DOHH2 (cell line): ENCODE results near the gene UNC93B1.

Experiments used
- H3F3A ChIP-seq: fragments of 200-600 bp; sonication (generic), shearing (Covaris generic); 2 replicates; pipeline ENCODE4 v1.6.0; 2016; ENCODE audit warnings: antibody characterized with exemption, mild to moderate bottlenecking; ENCODE audit not compliant: control insufficient read depth, insufficient read depth
- H3K27ac ChIP-seq: fragments of 200-600 bp; sonication (generic); 2 replicates; pipeline ENCODE4 v1.5.1; 2014; ENCODE audit warnings: low read depth, mild to moderate bottlenecking, low read length, moderate library complexity
- H3K27me3 ChIP-seq: fragments of 200-600 bp; sonication (generic); 2 replicates; pipeline ENCODE4 v1.6.1; 2014; ENCODE audit warnings: mild to moderate bottlenecking, low read length, mixed read lengths; ENCODE audit not compliant: control insufficient read depth
- H3K36me3 ChIP-seq: fragments of 200-600 bp; sonication (generic); 2 replicates; pipeline ENCODE4 v1.6.1; 2014; ENCODE audit warnings: mild to moderate bottlenecking, low read length, moderate library complexity, mixed read lengths; ENCODE audit not compliant: control insufficient read depth
- H3K4me1 ChIP-seq: fragments of 200-600 bp; sonication (generic); 2 replicates; pipeline ENCODE4 v1.6.1; 2014; ENCODE audit warnings: mild to moderate bottlenecking, low read length, mixed read lengths; ENCODE audit not compliant: control insufficient read depth
- H3K4me2 ChIP-seq: fragments of 200-600 bp; sonication (generic); 2 replicates; pipeline ENCODE4 v1.6.0; 2014; ENCODE audit warnings: mild to moderate bottlenecking, low read length, moderate library complexity
- H3K4me3 ChIP-seq: fragments of 200-600 bp; sonication (generic); 2 replicates; pipeline ENCODE4 v1.5.1; 2014; ENCODE audit warnings: mild to moderate bottlenecking, low read length, mixed read lengths
- H3K79me2 ChIP-seq: fragments of 200-600 bp; sonication (generic); 2 replicates; pipeline ENCODE4 v1.6.1; 2014; ENCODE audit warnings: mild to moderate bottlenecking, low read length, mixed read lengths; ENCODE audit not compliant: control insufficient read depth
- H3K9me2 ChIP-seq: fragments of 200-600 bp; sonication (generic); replicated peaks from 2 replicates; pipeline ENCODE4 v1.6.1; 2014; ENCODE audit warnings: mild to moderate bottlenecking, low read length, mixed read lengths; ENCODE audit not compliant: control insufficient read depth
- H3K9me3 ChIP-seq: fragments of 200-600 bp; sonication (generic); 2 replicates; pipeline ENCODE4 v1.6.1; 2014; ENCODE audit warnings: antibody characterized with exemption, low read length, mixed read lengths; ENCODE audit not compliant: control insufficient read depth, insufficient read depth
- H4K20me1 ChIP-seq: fragments of 200-600 bp; sonication (generic); 2 replicates; pipeline ENCODE4 v1.6.0; 2014; ENCODE audit warnings: low read depth, mild to moderate bottlenecking, antibody characterized with exemption, low read length, moderate library complexity; ENCODE audit not compliant: control insufficient read depth, insufficient read depth
- CTCF ChIP-seq: fragments of 200-600 bp; sonication (generic); IDR thresholded peaks from one replicate; pipeline ENCODE4 v1.5.1; 2014; ENCODE audit warnings: antibody characterized with exemption, mild to moderate bottlenecking, low read depth, low read length; ENCODE audit not compliant: poor library complexity, severe bottlenecking
- EZH2phosphoT487 ChIP-seq: fragments of 200-600 bp; sonication (generic); IDR thresholded peaks from 2 replicates; pipeline ENCODE4 v1.6.1; 2017; ENCODE audit warnings: borderline replicate concordance, mild to moderate bottlenecking, antibody characterized with exemption, low read length, moderate library complexity, mixed read lengths

Gene UNC93B1

GRCh38 chr11:68044145-68044813 is 40.4 kb upstream of the UNC93B1 start:
- H3F3A ChIP-seq: peaks cover 5% of the 10 kb centered on the region
- H3K4me1 ChIP-seq: peaks cover 19% of the 10 kb centered on the region
- H3K79me2 ChIP-seq: peaks cover 8% of the 10 kb centered on the region
- H3K9me2 ChIP-seq: no peaks in the 10 kb centered on the region
- no peak overlapping the region for H3K4me2 ChIP-seq
- TF ChIP-seq CTCF (no peak), EZH2phosphoT487 (no peak)
- H3K36me3 ChIP-seq: peaks cover 17% of the 10 kb centered on the region
- no peaks in the 10 kb centered on the region for H3K9me3 ChIP-seq
- no peak overlapping the region for H3K4me3 ChIP-seq
- no peaks in the 10 kb centered on the region for H3K27me3 ChIP-seq
- H4K20me1 ChIP-seq: no peaks in the 10 kb centered on the region
- H3K27ac ChIP-seq: no peak overlapping the region

- H3K27ac ChIP-seq: no peak overlapping the region
- no peaks in the 10 kb centered on the region for H3K27me3 ChIP-seq
- H3K9me3 ChIP-seq: no peaks in the 10 kb centered on the region
- peaks cover 23% of the 10 kb centered on the region for H3K4me1 ChIP-seq
- no peak overlapping the region for H3K4me2 ChIP-seq
- TF ChIP-seq CTCF: no peak
- no peak for TF ChIP-seq EZH2phosphoT487
- H3K79me2 ChIP-seq: peaks cover 14% of the 10 kb centered on the region
- no peaks in the 10 kb centered on the region for H3K9me2 ChIP-seq
- peaks cover 5% of the 10 kb centered on the region for H3F3A ChIP-seq
- H3K4me3 ChIP-seq: no peak overlapping the region
- H4K20me1 ChIP-seq: no peaks in the 10 kb centered on the region
- peaks cover 17% of the 10 kb centered on the region for H3K36me3 ChIP-seq
These were observed 39.6 kb upstream of the UNC93B1 start for GRCh38 chr11:68043349-68044144.

- no peak for TF ChIP-seq EZH2phosphoT487
- TF ChIP-seq CTCF: no peak
- no peak overlapping the region for H3K4me2 ChIP-seq
- no peaks in the 10 kb centered on the region for H3K9me3 ChIP-seq
- no peaks in the 10 kb centered on the region for H3K9me2 ChIP-seq
- H4K20me1 ChIP-seq: no peaks in the 10 kb centered on the region
- peaks cover 29% of the 10 kb centered on the region for H3K4me1 ChIP-seq
- H3K27me3 ChIP-seq: no peaks in the 10 kb centered on the region
- no peak overlapping the region for H3K4me3 ChIP-seq
- H3F3A ChIP-seq: peaks cover 5% of the 10 kb centered on the region
- peaks cover 17% of the 10 kb centered on the region for H3K36me3 ChIP-seq
- peaks cover 19% of the 10 kb centered on the region for H3K79me2 ChIP-seq
- H3K27ac ChIP-seq: no peak overlapping the region
These were observed 39.1 kb upstream of the UNC93B1 start for GRCh38 chr11:68043029-68043348.
